ENCODE results near the gene TAF1B.

DNA sequence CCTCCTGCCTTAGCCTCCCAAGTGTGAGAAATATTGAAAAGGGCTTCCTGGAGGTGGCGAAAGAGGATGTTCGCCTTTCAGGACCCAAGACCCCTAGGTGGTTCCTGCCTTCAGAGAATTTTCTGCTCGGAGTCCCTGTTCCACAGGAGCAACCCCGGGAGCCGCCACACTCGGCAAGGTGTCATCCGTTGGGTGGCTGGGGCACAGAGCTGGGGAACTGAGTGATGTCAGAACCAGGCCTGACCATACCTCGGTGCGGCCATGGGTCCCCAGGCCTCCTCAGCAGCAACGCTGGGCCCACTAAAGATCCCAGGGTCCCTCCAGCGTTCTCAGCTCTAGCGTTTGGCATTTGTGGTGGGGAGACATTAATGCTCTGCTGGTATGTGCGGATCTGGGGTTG, 23.7 kb upstream of the TAF1B start:
- TF ChIP-seq, protein P1, sequence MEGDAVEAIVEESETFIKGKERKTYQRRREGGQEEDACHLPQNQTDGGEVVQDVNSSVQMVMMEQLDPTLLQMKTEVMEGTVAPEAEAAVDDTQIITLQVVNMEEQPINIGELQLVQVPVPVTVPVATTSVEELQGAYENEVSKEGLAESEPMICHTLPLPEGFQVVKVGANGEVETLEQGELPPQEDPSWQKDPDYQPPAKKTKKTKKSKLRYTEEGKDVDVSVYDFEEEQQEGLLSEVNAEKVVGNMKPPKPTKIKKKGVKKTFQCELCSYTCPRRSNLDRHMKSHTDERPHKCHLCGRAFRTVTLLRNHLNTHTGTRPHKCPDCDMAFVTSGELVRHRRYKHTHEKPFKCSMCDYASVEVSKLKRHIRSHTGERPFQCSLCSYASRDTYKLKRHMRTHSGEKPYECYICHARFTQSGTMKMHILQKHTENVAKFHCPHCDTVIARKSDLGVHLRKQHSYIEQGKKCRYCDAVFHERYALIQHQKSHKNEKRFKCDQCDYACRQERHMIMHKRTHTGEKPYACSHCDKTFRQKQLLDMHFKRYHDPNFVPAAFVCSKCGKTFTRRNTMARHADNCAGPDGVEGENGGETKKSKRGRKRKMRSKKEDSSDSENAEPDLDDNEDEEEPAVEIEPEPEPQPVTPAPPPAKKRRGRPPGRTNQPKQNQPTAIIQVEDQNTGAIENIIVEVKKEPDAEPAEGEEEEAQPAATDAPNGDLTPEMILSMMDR (IDR thresholded peaks at IDR 0.05; ENCODE audit: low read length) = no peak
- TF ChIP-seq EZH2 (IDR thresholded peaks at IDR 0.05; ENCODE audit: borderline replicate concordance, low read length) = no peak

Measured in OCI-LY1 (cell line).